ENCODE results near the gene RBM41.

Gene RBM41

DNA sequence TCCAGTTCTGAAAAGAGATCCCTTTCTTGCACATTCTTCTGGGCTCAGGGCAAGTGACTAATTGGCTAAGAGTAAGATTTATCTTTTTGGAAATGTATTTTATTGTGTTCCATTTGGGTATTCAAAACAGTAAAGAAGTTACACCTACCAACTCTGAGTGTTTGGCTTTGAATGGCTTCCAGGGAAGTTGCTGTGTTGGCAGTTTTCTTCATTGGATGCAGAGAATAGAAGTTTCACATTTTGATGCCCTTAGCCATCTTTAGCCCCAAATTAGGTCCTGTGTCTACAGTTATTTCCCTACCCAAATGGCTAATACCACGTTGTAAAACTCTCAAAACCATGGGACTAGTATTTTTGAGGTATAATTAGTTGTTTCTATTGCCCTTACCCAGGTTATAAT, 88.9 kb downstream of the RBM41 start:
- DNase-seq (ENCODE audit: low read depth): no peak

- DNase-seq (ENCODE audit: low read depth): no peak
Measured at GRCh38 chrX:107025545-107025944, 93.1 kb downstream of the RBM41 start.

DNA sequence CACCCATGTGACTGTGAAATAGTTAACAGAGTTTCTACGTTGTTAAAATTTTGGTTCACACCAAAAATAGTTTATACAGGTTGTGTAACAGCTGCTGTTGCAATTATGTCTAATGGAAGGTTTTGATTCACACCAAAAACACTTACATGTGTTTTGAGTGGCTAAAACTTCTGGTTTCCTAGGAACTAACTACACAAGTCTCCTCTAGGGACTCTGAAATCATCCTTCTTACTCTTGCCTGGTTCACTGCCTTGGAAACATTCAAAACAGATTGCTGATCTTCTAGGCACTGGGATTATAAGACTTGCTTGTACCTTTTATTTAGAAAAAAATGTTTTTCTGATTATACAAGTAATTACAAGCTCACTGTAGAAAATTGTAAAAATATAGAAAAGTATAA, 103.7 kb downstream of the RBM41 start:
- DNase-seq (ENCODE audit: low read depth): no peak
